UCSD-AML1 (cell line): ENCODE data around the gene RPRD1B.
A peak's percentile ranks its signal among the peaks of the same experiment; 100 is the strongest.

Source experiments
- DNase-seq: peaks from one replicate; lab custom pipeline; 2025; ENCODE audit not compliant: unreplicated experiment; lab: John Stamatoyannopoulos, UW

RPRD1B gene

GRCh38 chr20:38134427-38135270, 101.1 kb downstream of the RPRD1B start:
- peak; percentile 61 for DNase-seq

GRCh38 chr20:38135271-38135650, 101.7 kb downstream of the RPRD1B start:
- DNase-seq: no peak

GRCh38 chr20:38135651-38136420, 102.3 kb downstream of the RPRD1B start:
- no peak for DNase-seq

- no peak for DNase-seq
Measured at GRCh38 chr20:38136421-38137245, 103.1 kb downstream of the RPRD1B start.

- no peak for DNase-seq
Measured at GRCh38 chr20:38137441-38138037, 104.0 kb downstream of the RPRD1B start.

- no peak for DNase-seq
Measured at GRCh38 chr20:38138086-38138778, 104.7 kb downstream of the RPRD1B start.

GRCh38 chr20:38139156-38139912, 105.8 kb downstream of the RPRD1B start:
- no peak for DNase-seq

GRCh38 chr20:38139977-38140753, 106.6 kb downstream of the RPRD1B start:
- DNase-seq: no peak

GRCh38 chr20:38141204-38141888, 107.8 kb downstream of the RPRD1B start:
- no peak for DNase-seq
